NCI-H1930 (cell line): ENCODE results near the gene ELL2.
"Not testable (repeated sequence)": the region's sequence is repeated elsewhere in the genome, so short reads cannot be mapped to it uniquely, and the experiment has no call there.

Experiments
- DNase-seq, 2 experiments: peaks; one replicate each; lab custom pipeline; 2025; lab: John Stamatoyannopoulos, UW

Gene ELL2

GRCh38 chr5:95837492-95837891 lies 124.2 kb downstream of the ELL2 start:
- no peak for DNase-seq

- DNase-seq = not testable (repeated sequence)
Measured at GRCh38 chr5:95836971-95837370, 124.7 kb downstream of the ELL2 start.

- DNase-seq = no peak
Measured at GRCh38 chr5:95836544-95836943, 125.1 kb downstream of the ELL2 start.

- no peak for DNase-seq
Measured at GRCh38 chr5:95835682-95836385, 125.8 kb downstream of the ELL2 start.
